ENCODE results near the gene MPP3.

- TF ChIP-seq CTCF (IDR thresholded peaks at IDR 0.05) = no peak
- TF ChIP-seq POLR2AphosphoS5 (IDR thresholded peaks at IDR 0.05; ENCODE audit: insufficient read depth in 1 of 2, low read depth in 1 of 2) = no peak
- no peak for TF ChIP-seq POLR2A (IDR thresholded peaks at IDR 0.05)
Measured at GRCh38 chr17:43772877-43773648, 59.9 kb downstream of the MPP3 start.
